NCI-H748 (cell line): ENCODE measurements around the gene HOXD3.

ENCODE experiments used
- DNase-seq: peaks from one replicate; lab custom pipeline; 2025; ENCODE audit not compliant: unreplicated experiment; lab: John Stamatoyannopoulos, UW

The HOXD3 gene

DNA sequence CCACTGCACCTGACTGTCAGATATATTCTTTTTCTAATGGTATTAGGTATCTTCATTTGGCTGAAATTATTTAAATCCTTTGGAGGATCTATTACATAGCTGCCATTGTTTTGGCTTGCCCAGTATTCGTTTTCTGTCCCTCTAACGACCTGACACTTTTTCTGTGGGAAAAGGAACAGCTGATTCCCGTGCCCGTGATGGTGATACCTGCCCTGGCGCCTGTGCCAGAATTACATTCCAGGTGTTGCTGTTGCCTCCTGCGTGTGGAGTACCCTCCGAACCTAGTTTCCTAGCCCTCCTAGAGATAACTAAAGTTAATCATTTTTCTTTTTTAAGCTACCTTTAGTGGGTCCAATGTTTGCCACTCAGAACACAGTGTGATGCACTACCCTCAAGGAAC lies 45.4 kb downstream of the HOXD3 start:
- DNase-seq, result no peak

DNA sequence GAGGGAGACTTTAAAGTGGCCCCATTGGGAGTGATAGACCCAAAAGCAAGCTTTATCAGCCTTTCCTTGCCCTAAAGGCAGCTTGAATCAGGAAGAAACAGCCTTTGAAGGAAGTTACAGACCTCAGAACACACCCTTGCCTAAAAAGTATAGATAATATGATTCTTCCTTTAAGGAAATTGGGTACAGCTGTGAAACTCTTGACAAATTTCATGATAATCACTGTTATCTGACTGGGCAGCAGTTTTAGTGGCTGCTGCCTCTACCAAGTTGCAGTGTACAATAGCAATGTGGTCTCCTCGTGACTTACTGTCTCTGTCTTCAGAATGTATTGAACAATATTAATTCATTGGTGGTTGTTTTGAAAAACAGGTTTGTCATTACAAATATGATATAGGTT lies 48.0 kb downstream of the HOXD3 start:
- DNase-seq, result no peak

DNA sequence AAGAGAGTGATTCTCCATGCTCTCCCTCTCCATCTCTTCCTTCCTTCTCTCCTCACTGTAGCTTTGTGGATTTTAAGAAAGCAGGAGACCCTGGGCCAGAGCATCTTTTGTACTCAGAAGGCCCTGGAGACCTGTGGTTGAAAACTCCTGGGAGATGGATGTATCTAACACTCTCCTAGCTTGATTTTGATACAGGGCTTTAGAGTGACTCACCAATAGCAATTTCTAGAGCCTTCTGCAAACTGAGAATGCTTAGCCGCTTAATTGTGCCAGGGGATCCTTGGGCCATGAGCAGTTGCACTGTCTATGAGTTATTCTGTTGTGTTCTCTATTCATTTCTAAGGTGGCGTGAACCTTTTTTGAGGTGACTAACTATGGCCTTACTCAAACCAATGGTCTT lies 49.0 kb downstream of the HOXD3 start:
- no peak for DNase-seq

DNA sequence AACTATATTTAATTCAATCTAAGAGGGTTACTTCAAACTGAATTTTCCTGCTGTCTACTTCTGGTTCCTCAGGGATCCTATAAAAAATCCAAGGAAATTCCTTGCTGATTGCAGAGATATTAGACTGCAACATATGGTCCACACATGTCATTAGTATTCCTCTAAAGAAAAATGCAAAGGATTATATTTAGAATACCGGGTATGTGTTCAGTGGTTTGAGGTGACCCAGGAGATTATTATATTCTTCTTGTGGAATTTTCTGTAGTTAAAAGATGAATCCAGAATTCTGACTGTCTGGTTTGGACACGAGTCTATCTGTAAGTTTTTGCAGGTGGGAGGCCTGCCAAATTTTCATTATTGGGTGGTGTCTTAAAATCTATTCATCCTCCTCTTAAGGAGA lies 49.6 kb downstream of the HOXD3 start:
- no peak for DNase-seq

DNA sequence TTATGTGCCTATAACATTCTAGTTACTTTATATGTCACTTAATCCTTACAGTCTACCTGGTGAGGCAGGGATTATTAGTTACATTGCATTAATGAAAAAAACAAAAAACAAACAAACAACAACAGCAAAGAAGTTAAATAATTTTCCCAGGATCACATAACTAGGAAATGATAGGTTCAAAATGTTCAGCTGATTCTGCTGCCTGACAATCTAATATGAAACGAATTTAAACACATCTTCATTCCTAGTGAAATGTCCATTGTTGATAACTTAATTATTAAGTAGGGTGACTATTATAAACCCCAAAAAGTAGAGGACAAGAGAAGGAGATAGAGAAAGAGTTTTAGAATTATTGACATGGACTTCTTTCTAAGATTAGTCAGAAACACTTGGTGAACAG lies 54.0 kb downstream of the HOXD3 start:
- DNase-seq, result no peak

DNA sequence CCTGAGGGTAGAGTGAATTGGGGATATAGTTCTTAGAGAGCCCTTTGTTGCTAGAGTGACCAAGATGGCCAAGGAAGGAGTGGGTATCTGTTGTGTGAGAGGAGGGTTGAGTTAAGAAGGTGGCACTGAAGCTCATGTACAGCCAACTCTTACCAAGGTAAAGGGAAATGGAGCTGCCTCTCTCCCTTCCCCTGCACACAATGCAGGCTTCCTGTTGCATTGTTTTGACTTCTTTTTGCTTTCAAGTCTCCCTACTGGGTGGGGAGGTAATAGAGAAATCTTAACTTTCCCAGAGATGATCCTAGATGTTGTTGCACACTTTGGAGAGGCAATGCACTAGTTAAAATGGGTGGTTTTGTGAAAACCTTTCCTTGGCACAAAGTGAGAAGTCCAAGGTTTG lies 55.2 kb downstream of the HOXD3 start:
- DNase-seq, result no peak

DNA sequence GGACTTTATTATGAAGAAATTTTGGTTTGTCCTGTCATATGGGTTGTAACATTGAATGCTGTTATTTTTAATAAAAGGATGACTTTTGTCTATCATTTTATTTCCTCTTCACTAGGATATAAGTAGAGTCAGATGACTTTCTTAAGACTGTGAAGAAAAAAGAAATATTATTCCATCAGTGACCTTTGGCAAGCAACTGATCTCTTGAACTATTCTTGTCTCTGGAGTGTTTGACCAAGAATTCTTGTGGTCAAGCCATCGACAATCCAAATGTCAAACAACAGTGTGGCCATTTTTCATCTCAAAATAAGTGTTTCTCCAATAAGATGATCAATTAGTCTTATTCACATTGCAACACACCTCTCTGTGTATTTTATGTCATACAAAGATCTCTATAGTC lies 56.3 kb downstream of the HOXD3 start:
- DNase-seq, result no peak
